ENCODE data around the gene RANBP17.

RANBP17 gene

DNA sequence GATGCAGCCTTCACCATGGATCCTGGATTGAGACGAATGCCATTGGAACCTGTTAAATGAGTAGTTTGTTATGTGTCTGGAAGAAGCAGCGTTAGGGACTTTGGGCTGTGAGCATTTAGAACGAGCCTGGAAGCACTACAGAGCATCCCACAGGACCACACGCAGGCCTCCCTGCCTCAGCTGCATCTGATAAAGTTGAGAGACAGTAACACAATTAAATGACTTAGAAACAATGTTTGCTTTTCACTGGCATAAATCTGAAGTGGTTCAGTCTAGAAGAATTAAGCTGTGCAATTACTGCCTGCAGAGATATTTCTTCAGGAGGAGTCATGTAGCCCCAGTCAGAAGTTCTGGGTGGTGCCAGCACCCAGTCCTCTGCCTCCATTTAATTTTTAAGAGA, 437.4 kb downstream of the RANBP17 start:
- DNase-seq (ENCODE audit: low read depth): no peak

DNA sequence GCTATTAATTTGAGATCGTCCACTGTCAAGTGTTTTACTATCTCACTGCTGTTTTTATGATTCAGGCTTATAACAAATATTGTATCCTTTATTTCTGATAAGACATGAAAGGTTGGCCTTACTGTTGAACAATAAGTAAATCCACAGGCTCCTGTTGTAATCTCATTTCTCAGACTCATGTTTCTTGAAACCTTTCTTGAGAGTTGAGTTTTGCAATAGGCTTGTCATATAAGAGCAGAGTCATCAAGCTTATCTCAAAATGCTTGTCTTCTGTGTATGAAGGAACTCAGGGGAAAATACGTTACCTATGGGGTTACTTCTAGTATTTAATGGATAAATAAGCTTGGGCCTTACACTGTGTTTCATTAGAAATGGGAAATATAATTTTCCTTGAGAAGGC, 438.0 kb downstream of the RANBP17 start:
- DNase-seq (ENCODE audit: low read depth): no peak

DNA sequence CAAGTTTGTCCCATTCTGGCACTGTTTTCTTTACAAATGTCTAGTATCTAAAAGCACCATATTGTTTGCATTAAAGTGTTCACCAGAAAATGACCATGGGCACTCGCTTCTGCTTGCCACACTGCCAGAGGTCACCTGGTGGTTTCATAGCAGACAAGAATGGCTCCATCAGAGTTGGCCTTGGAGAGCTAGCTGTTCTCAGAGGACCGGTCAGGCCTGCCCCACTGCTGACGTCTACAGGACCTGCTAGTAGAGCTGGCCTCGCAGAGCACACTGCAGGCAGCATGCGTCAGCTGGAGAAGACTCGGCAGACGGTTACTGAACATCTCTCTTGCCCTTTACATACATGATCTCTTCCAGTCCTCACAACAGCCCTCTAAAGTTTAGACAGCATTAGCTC, 438.5 kb downstream of the RANBP17 start:
- DNase-seq (ENCODE audit: low read depth): no peak

DNA sequence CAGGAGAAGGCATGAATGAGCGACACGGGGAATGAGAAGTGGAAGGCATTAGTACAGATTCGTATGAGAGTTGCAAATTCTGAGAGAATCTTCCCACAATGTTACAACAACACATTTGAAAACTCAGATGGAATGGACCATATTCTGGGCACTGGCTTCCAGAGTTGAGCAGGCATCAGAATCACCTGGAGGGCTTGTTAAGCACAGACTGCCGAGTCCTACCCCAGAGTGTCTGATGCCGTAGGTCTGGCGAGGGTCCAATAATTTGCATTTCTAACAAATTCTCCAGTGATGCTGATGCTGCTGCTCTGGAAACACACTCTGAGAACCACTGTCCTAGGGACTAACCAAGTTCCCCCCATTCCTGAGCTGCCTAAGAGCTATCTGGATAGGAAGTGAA, 444.3 kb downstream of the RANBP17 start:
- no peak for DNase-seq (ENCODE audit: low read depth)

DNA sequence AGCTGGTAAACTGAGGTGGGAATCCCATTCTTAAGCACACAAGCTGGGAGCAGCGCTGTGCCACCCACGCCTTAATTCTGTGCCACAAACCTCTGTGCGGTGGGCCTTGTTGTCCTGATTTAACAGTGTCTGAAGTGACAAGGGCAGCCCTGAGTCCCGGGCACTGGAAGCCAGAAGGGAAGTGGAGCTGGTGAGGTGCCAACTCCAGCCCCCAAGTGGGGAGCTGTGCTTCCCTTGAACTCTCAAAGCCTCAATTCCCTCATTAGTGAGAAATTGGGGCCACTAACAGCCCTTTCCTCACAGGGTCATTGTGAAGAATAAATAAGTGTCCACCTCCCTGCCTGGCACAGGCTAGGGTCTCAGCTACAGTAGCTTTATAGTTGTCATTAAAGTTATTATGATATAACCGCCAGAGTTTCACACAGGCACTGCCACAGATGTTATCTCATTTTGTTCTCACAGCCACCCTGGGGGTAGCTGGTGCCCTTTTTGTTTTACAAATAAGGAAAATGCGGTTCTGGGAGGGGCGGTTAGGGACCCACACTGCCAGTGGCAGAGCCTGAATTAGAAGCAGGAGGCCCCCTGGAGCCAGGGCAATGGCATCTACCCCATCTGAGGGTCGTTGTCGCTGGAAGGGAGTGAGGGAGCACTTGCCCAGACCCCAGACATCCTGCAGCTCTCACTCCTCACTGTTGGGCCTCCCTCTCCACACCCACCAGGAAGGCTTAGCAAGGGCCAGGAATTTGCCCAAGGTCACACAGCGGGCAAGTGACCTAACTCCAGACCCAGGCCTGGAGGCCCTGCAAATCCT, 445.2 kb downstream of the RANBP17 start:
- no peak for DNase-seq (ENCODE audit: low read depth)

DNA sequence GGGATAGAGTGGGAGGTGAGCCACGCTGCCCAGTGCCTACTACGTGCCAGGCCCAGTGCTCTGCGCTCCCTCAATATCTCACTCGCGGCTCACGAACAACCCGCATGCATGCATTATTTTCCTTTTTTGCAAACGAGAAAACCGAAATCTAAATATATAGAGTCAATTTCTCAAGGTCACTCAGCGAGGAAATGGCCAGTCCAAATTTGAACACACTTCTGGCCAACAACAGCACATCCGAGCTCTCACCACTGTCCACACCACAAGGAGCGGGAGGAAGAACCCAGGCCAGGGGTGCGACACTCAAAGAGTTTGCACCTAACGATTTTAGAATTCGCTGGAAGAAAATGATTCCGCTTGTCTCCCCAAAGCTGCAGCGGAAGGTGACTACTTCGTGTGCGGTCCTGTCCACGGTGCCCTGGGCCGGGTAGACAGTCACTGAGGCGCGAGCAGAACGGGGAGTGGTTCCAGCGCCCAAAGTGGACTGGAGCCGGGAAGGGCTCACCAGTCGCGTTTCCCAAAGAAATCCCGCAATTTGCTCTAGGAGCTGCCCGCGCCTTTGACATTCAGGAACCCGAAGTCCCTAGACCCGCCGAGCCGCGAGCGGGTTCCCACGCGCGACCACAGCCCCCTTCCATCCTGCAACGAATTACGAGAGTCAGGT, 446.1 kb downstream of the RANBP17 start:
- no peak for DNase-seq (ENCODE audit: low read depth)

DNA sequence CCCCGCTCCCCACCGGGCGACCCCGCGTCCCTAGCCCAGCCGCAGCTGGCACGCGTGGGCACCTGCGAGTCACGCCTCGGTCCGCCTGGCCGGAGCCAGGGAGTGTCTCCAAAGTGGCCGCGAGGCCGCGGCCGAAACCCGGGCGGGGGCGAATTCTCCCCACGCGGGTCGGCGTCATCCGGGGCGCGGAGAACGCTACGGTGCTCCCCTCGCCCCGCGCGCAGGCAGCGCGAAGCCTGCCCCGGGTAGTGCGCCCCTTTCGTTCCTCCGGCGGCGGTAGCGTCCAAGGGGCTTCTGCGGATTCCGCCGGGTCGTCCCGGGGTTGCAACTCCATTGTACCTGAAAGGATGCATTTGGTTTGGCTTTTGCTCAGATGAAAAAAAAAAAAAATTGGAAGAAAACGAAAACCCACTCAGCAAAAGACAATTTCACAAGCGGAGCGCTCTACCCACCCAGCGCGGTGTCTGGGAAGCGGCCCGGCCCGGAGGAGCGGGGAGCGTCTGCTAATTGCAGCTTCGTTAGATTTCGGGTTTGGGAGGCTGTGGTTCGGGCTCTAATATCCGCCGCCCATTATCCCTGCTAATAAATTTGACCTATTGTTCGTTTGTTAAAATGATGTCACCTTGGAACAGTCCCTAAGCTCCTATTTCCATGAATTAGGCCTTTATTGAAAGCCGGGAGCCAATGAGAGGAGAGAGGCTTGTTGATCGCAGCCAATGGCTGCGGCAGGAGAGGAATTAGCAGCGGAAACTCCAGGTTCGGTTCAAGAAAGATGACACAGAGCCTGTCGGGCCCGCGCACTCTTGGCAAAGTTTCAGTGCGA, 446.8 kb downstream of the RANBP17 start, which contains the start of gene TLX3:
TLX3 (plus strand) TSS at position 796 of the 823 bp plus-strand sequence. CDS start 118 bp downstream, outside the sequence.
- peak; percentile 39 for DNase-seq (ENCODE audit: low read depth)

DNA sequence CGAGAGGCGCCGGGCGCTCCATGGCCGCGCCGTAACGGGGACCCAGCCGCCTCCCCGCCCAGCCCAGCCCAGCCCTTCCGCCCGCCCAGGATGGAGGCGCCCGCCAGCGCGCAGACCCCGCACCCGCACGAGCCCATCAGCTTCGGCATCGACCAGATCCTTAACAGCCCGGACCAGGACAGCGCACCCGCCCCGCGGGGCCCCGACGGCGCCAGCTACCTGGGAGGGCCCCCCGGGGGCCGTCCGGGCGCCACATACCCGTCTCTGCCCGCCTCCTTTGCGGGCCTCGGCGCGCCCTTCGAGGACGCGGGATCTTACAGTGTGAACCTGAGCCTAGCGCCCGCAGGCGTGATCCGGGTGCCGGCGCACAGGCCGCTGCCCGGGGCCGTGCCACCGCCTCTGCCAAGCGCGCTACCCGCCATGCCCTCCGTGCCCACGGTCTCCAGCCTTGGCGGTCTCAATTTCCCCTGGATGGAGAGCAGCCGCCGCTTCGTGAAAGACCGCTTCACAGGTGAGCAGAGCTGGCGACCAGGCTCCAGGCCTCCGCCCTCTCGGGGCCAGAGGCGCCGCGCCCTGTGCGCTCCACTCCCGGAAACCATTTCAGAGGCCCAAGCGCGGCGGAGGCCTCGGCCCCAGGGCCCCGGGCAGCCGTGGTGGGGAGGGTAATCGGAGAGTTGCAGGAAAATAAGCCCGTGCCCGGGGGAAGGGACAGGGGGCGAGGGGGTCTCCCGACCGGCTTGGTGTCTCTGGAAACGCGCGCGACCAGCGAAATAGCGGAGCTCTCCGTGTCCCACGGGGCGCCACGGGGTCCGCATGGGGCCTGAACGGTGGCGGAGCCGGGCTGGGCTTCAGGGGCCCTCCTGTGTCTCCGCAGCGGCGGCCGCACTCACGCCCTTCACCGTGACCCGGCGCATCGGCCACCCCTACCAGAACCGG, 447.7 kb downstream of the RANBP17 start:
- DNase-seq (ENCODE audit: low read depth): no peak

DNA sequence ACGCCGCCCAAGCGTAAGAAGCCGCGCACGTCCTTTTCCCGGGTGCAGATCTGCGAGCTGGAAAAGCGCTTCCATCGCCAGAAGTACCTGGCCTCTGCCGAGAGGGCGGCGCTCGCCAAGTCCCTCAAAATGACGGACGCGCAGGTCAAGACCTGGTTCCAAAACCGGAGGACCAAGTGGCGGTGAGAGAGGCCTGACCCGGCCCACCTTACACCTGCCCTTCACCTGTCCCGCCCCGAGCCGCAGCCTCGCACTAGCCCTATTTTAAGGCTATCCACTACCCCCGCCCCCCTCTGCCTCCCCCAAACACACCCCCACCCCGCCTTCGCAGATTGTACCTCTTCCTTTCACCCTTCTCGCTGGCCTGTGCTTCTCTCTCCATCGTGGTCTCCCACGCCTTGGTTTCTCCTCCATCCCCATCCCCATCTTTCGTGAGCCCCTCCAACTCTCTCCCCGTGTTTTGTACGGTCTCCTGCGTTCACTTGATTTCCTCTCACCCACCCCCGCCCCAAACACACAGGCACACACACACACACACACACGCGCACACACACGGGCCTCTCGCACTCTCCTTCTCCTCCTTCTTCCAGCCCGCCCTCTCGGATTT, 448.5 kb downstream of the RANBP17 start:
- no peak for DNase-seq (ENCODE audit: low read depth)

DNA sequence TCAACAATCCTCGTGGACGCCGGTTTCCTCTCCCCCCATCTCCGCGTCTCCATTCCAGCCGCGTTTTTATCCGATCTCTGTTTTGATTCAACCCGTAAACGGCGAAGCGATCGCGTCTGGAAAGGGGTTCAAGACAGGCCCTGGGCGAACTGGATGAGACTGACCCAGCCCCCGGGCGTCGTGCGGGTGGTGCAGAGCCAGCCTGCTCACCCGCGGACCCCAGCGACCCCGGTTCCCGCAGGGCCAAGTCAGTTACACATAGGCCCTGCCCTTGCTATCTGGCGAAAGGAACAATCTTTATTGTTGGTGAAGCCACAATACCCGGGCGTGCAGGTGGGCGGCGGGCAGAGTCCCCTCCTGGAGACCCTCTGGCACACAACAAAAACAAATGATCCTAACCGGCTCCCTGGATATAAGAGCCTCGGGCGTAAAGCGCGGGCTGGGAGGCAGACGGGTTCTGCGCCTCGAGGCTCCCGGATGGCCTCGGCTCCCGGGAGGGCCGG, 449.1 kb downstream of the RANBP17 start:
- DNase-seq (ENCODE audit: low read depth): no peak

DNA sequence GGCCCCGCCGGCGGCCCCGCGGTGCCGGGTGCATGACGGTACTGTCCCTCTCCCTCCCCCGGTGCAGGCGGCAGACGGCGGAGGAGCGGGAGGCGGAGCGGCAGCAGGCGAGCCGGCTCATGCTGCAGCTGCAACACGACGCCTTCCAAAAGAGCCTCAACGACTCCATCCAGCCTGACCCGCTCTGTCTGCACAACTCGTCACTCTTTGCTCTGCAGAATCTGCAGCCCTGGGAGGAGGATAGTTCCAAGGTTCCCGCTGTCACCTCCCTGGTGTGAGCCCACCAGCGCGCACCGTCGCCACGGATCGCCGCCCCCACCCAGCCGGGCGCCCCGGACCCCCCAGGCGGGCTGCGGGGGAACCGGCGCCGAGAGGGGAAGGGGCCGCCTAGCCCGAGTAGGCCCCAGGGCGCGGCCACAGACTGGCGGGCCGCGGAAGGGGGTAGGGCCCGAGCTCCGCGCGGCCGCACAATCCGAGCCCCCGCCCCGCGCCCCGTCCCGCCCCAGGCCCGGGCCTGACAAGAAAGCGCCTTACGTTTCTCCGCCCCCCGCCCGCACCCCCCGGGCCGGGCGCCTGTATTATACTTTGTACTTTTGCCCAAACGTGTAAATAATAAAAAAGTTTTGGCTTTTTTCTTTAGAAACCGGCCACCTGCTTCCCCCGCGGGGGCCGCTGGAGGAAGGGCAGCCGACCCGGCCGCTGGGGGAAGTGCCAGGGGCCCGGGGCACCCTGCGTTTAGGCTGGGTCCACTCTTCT, 449.7 kb downstream of the RANBP17 start:
- peak; percentile 55 for DNase-seq (ENCODE audit: low read depth)

DNA sequence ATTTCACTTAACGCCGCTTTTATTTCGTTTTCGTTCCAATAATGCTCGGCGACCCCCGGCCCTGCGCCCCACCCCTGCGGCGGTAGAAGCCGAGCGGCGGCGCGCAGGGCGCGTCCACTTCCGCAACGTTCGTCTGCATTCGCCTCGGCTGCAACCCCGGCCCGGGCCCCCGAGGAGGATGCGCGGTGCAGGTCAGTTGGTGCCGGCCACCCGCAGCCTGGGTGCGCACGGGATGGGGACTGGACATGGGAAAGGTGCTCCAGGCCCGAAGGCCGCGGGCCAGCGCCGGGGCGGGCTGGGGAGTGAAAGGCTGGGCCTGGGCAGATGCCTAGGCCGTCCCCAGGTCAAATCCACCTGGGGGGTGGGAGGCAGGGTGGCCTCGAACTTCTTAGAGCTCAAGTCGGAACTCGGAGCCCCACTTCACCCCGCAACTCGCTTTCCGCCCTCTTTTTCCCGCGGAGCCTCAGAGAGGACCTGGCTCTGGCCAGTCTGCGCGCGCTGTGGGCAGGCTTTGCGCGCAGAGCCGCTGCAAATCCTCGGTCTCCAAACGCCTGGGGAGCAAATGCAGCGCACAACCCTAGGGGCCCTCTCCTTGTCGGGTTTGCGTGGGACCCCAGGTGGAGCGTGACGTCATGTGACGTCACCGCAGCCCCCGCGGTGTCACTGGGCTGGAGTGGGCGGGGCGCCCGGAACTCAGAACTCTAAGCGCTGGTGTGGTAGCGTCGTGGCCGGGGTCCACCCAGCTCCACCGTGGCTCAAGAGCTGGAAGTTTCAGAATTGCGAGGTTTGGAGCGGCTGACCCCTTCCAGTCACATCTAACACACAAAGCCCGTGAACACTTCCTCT, 450.5 kb downstream of the RANBP17 start:
- no peak for DNase-seq (ENCODE audit: low read depth)

DNA sequence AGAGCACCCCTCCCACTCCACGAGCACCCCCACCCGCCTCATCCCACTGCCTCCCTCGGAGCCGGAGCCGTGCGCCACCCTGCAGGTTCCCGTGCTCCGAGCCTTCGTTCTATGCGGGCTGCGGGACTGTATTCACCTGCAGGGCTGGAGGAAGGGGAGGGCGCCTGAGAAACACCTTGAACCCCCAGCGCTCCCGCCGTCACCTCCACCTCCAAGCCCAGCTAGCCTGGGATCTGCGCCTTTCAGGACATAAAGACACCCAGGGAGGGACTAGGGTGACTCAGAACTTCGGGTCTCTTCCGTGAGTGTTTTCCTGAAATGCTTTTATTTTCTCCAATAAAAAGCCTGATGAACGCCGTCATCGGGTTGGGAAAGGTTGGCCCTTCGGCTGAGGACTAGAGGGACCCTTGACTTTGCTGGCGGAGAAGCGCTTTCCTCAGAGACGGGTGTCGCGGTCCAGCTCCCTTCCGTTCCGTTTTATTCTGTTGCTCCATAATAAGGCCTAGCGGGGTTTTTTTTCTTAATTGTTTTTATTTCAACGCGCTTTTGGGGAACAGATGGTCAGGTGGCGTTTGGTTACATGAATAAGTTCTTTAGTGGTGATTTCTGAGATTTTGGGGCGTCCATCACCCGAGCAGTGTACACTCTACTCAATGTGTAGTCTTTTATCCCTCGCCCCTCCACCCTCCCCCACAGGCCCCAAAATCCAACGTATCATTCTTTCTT, 451.8 kb downstream of the RANBP17 start:
- DNase-seq (ENCODE audit: low read depth): no peak

DNA sequence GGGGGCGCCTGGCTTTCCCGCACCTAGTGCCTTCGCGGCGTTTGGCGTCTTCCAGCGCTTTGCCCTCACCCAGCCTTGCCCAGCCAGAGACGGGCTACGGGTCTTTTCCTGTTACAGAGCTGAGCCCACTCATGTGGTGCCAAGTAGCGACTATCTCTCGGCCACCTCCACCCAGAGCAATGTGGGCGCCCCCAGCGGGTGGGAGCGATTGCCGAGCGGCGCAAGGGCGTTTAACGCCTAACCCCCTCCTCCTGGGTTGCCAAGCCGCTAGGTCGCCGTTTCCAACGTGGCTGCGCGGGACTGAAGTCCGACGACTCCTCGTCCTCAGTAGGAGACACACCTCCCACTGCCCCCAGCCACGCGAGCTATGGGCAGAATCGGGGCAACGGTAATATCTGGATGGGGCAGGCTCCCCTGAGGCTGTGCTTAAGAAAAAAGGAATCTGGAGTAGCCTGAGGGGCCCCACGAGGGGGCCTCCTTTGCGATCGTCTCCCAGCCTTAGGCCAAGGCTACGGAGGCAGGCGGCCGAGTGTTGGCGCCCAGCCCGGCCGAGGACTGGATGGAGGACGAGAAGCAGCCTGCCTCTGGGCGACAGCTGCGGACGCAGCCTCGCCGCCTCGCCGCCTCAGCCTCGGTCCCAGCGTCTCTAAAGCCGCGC, 453.0 kb downstream of the RANBP17 start:
- DNase-seq (ENCODE audit: low read depth): peak; percentile 37

DNA sequence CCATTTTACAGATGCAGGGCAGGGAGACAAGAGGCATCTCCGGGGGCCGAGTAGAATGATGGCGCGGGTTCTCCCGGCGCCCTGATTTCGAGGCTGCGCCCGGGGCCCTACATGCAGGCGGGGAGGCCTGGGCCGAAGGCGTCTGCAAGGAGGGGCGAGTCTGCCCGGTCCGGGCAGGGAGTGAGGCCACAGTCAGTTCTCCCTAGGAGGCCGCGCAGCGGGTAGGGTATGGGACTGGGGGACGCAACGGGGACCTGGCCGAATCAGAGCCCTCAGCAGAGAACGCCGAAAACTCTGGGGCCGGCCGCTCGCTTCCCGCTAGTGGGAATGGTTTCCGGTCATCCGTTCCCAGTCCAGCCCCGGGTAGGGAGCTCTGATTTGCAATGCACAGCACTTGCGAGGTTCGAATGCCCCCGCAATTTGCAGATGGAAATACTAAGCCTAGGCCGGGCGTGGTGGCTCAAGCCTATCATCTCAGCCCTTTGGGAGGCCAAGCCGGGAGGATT, 453.6 kb downstream of the RANBP17 start:
- DNase-seq (ENCODE audit: low read depth): peak; percentile 16

DNA sequence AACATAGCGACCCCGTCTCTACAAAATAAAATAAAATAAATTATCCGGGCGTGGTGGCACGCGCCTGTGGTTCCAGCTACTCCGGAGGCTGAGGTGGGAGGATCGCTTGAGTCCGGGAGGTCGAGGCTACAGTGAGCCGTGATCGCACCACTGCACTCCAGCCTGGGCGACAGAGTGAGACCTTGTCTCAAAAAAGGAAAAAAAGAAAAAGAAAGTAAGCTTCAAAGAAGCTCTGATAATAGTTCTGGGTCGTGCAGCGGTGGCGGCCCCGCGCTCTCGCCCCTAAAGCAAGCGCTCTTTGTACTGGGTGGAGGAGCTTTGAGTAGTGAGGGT, 454.1 kb downstream of the RANBP17 start:
- DNase-seq (ENCODE audit: low read depth): no peak

DNA sequence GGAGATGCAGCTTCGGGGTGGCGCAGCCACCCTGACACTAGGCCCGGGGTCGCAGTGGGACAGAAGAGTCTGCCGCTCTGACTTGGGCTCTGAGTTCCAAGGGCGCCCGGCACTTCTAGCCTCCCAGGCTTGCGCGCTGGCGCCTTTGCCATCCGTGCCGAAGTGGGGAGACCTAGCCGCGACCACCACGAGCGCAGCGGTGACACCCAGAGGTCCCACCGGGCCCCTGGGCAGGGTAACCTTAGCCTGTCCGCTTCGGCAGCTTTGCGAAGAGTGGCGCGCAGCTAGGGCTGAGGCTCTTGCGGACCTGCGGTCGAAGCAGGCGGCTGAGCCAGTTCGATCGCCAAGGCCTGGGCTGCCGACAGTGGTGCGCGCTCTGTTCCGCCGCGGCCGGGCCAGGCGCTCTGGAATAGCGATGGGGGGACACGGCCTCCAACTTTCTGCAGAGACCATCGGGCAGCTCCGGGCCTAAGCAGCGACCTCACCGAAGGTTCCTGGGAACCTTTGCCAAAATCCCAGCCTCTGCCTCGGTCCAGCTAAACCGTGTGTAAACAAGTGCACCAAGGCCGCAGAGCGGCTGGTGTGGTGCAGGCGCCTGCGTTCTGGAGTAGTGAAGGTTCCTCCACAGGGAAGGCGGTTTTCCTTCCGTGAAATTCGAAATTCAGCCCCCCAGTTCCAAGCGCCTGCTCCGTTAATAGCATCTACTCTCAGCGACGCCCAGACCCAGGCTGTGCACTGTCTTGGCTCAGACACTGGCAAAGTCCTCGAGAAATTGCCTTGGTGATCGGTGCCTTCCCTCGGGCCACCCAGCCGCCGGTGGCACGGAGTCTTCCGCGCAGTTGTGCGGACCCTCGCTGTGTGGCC, 454.7 kb downstream of the RANBP17 start:
- no peak for DNase-seq (ENCODE audit: low read depth)
